Endothelial cell of umbilical vein (primary cell): ENCODE measurements around the gene CTDSPL. TPM values are rescaled to one million over a fixed set of nuclear protein-coding genes. Genes with fewer than 3 reads are reported as not detected.

Experiments
- BruUV-seq: library from RNA; stranded (reverse); fragments of 400-500 nt; replicated peaks from 2 replicates; lab custom pipeline; 2021; lab: Mats Ljungman, UMichigan
- CTCF ChIA-PET: fragments of 300-600, 350-600 bp; sonication (Branson Sonifier 250); formaldehyde crosslinking; loops from one replicate; lab custom pipeline; 2021; ENCODE audit warnings: antibody characterized with exemption, inconsistent platforms; lab: Charles Lee
- POLR2A ChIA-PET: fragments of 300-600, 350-600 bp; sonication (Branson Sonifier 250); formaldehyde crosslinking; loops from one replicate; lab custom pipeline; 2021; ENCODE audit warnings: antibody characterized with exemption, inconsistent platforms; lab: Charles Lee
- DNase-seq: peaks from one replicate; pipeline ENCODE4 v3.0.0-alpha.2; 2011; ENCODE audit warnings: low read depth, low spot score
- FAIRE-seq: peaks from 2 replicates; lab custom pipeline; 2011; peaks lifted over from hg19 to GRCh38; lab: Jason Lieb, UNC
- H2AFZ ChIP-seq: 2 replicates; pipeline ENCODE4 v1.6.0; 2012; ENCODE audit warnings: low read depth, low read length, control low read depth, inconsistent platforms
- H3K27ac ChIP-seq: 2 replicates; pipeline ENCODE4 v1.5.1; 2011; ENCODE audit warnings: low read depth, mild to moderate bottlenecking, control low read depth, low read length, moderate library complexity; ENCODE audit not compliant: insufficient read depth
- H3K27me3 ChIP-seq, 2 experiments: 2 replicates each; pipeline versions ENCODE4 v1.6.0 to v1.6.1; 2011; ENCODE audit warnings: low read length in 2 of 2, mixed read lengths in 1 of 2; ENCODE audit not compliant: control insufficient read depth in 2 of 2, insufficient read depth in 2 of 2
- H3K36me3 ChIP-seq, 2 experiments: 2 replicates in 1 of 2; 3 replicates in 1 of 2; pipeline ENCODE4 v1.5.1; 2011; ENCODE audit warnings: low read length in 2 of 2, mild to moderate bottlenecking in 1 of 2, moderate library complexity in 1 of 2; ENCODE audit not compliant: control insufficient read depth in 2 of 2, insufficient read depth in 2 of 2; ENCODE audit errors: extremely low read depth in 1 of 2
- H3K4me1 ChIP-seq: 3 replicates; pipeline ENCODE4 v1.5.1; 2011; ENCODE audit warnings: mild to moderate bottlenecking, low read length; ENCODE audit not compliant: control insufficient read depth, insufficient read depth; ENCODE audit errors: extremely low read depth
- H3K4me2 ChIP-seq: 2 replicates; pipeline ENCODE4 v1.6.1; 2011; ENCODE audit warnings: low read length, control low read depth, mixed read lengths; ENCODE audit not compliant: insufficient read depth
- H3K4me3 ChIP-seq, 3 experiments: fragments of 200-600 bp in 1 of 3; sonication (generic), shearing (Covaris generic) in 1 of 3; replicated peaks in 1 of 3; 2 replicates each; pipeline ENCODE4 v1.5.1; 2011 to 2016; ENCODE audit warnings: control low read depth in 3 of 3, low read length in 3 of 3, mild to moderate bottlenecking in 2 of 3, inconsistent platforms in 1 of 3, low read depth in 1 of 3, moderate library complexity in 1 of 3; ENCODE audit not compliant: insufficient read depth in 1 of 3
- H3K79me2 ChIP-seq: 2 replicates; pipeline ENCODE4 v1.6.0; 2012; ENCODE audit warnings: low read length, inconsistent platforms; ENCODE audit not compliant: control insufficient read depth, insufficient read depth
- H3K9ac ChIP-seq: replicated peaks from 2 replicates; pipeline ENCODE3; 2011; ENCODE audit warnings: low read length, control low read depth; ENCODE audit not compliant: insufficient read depth; ENCODE audit errors: extremely low read depth
- H3K9me1 ChIP-seq: replicated peaks from 3 replicates; pipeline ENCODE4 v1.6.0; 2011; ENCODE audit warnings: mild to moderate bottlenecking, low read length; ENCODE audit not compliant: control insufficient read depth, insufficient read depth; ENCODE audit errors: extremely low read depth
- H3K9me3 ChIP-seq: replicated peaks from 2 replicates; pipeline ENCODE4 v1.5.1; 2012; ENCODE audit warnings: low read length, inconsistent platforms; ENCODE audit not compliant: control insufficient read depth, insufficient read depth
- H4K20me1 ChIP-seq: replicated peaks from 2 replicates; pipeline ENCODE3; 2011; ENCODE audit warnings: mild to moderate bottlenecking, low read length; ENCODE audit not compliant: control insufficient read depth, insufficient read depth; ENCODE audit errors: extremely low read depth
- EZH2 ChIP-seq: IDR thresholded peaks from 2 replicates; pipeline ENCODE4 v1.6.1; 2012; ENCODE audit warnings: borderline replicate concordance, low read depth, mild to moderate bottlenecking, moderate library complexity, low read length, inconsistent platforms; ENCODE audit not compliant: severe bottlenecking
- FOS ChIP-seq: IDR thresholded peaks from 2 replicates; pipeline ENCODE4 v1.6.1; 2011; ENCODE audit warnings: mild to moderate bottlenecking, low read length, moderate library complexity, borderline replicate concordance; ENCODE audit not compliant: insufficient read depth
- GATA2 ChIP-seq: IDR thresholded peaks from 2 replicates; pipeline ENCODE4 v1.7.0; 2011; ENCODE audit warnings: low read depth, mild to moderate bottlenecking, moderate library complexity, mixed read lengths, low read length; ENCODE audit not compliant: insufficient read length, insufficient read depth
- MYC ChIP-seq: IDR thresholded peaks from one replicate; pipeline ENCODE4 v1.6.1; 2011; ENCODE audit warnings: mild to moderate bottlenecking, low read depth, low read length
- POLR2A ChIP-seq: IDR thresholded peaks from 2 replicates; pipeline ENCODE4 v1.6.1; 2012; ENCODE audit warnings: low read depth, mild to moderate bottlenecking, control low read depth, low read length
- POLR2AphosphoS5 ChIP-seq: IDR thresholded peaks from 2 replicates; pipeline ENCODE4 v1.6.1; 2012; ENCODE audit warnings: low read depth, mild to moderate bottlenecking, control low read depth, low read length, moderate library complexity; ENCODE audit not compliant: insufficient read depth
- dilution Hi-C: fragments of 300-500 bp; cut with MboI; formaldehyde crosslinking; loops from one replicate; pipeline ENCODE4 v1.15.0; 2019; ENCODE audit warnings: low sequenced_read_pairs; ENCODE audit not compliant: extremely low pct_ligation_motif_present
- intact Hi-C: fragments of 100-400 bp; cut with micrococcal nuclease; formaldehyde crosslinking; loops from one replicate; pipeline ENCODE4 v1.10.0; 2022
- polyA plus RNA-seq, 4 experiments: library from polyadenylated mRNA; depleted of rRNA in 3 of 4; stranded (reverse) in 3 of 4; unstranded in 1 of 4; fragments of >200 nt; gene quantifications; 2 replicates each; pipeline versions ENCODE4 v1.2.1 to v1.2.3, GENCODE V29; 2011 to 2012; ENCODE audit warnings: missing spikeins in 1 of 4
- total RNA-seq: library from RNA; stranded (reverse); gene quantifications from 2 replicates; pipeline ENCODE4 v1.2.3, GENCODE V29; 2021
- TF ChIP-seq, protein P1 (sequence below), 2 donors: IDR thresholded peaks; 1 replicate in 1 of 2; 2 replicates in 1 of 2; pipeline ENCODE4 v1.5.1; 2011; ENCODE audit warnings: low read length in 2 of 2, mild to moderate bottlenecking in 2 of 2, moderate library complexity in 2 of 2, control low read depth in 1 of 2, inconsistent platforms in 1 of 2, low read depth in 1 of 2; ENCODE audit not compliant: insufficient read depth in 1 of 2; ENCODE audit errors: extremely low read depth in 1 of 2

Gene CTDSPL
- total and polyA plus RNA-seq, 2 donors (not counting 3 experiments of a cell fraction or from before 2014, with no cell fraction given) = 30.1 to 43.2 TPM

DNA sequence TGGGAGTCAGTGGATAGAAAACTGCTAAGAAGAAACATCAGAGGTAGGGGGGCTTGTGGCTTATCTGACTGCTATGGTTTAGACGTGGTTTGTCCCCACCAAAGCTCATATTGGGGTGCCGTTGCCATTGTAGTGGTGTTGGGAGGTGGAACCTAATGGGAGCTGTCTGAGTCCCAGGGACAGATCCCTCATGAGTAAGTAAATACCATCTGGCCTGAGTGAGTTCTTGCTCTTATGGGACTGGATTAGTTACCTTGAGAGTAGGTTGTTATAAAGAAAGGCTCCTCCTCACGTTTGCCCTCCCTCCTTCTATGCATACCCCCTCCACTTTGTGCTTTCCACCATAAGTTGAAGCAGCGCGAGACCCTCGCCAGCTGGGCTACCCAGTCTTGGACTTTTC, 75.5 kb downstream of the CTDSPL start:
- TF ChIP-seq POLR2A (no peak), FOS (no peak), MYC (no peak), EZH2 (no peak), POLR2AphosphoS5 (no peak), GATA2 (no peak)
- TF ChIP-seq, protein P1, sequence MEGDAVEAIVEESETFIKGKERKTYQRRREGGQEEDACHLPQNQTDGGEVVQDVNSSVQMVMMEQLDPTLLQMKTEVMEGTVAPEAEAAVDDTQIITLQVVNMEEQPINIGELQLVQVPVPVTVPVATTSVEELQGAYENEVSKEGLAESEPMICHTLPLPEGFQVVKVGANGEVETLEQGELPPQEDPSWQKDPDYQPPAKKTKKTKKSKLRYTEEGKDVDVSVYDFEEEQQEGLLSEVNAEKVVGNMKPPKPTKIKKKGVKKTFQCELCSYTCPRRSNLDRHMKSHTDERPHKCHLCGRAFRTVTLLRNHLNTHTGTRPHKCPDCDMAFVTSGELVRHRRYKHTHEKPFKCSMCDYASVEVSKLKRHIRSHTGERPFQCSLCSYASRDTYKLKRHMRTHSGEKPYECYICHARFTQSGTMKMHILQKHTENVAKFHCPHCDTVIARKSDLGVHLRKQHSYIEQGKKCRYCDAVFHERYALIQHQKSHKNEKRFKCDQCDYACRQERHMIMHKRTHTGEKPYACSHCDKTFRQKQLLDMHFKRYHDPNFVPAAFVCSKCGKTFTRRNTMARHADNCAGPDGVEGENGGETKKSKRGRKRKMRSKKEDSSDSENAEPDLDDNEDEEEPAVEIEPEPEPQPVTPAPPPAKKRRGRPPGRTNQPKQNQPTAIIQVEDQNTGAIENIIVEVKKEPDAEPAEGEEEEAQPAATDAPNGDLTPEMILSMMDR (IDR thresholded peaks at IDR 0.05; ENCODE audit: extremely low read depth in 1 of 2, insufficient read depth in 1 of 2, low read depth in 1 of 2, low read length in 2 of 2) = no peak
- no peak overlapping the region for H3K4me3 ChIP-seq
- H3K4me1 ChIP-seq = peaks cover 33% of the 10 kb centered on the region
- no peaks in the 10 kb centered on the region for H3K9me3 ChIP-seq
- FAIRE-seq (no peak), DNase-seq (no peak)
- no peaks in the 10 kb centered on the region for H3K9me1 ChIP-seq
- H3K36me3 ChIP-seq = no peaks in the 10 kb centered on the region
- H3K27ac ChIP-seq = peak overlapping the region; percentile 81
- H4K20me1 ChIP-seq = no peaks in the 10 kb centered on the region
- H3K9ac ChIP-seq = no peak overlapping the region
- no peak overlapping the region for H3K4me2 ChIP-seq
- H2AFZ ChIP-seq = no peak overlapping the region
- intact Hi-C loops (loop anchor here (2.0 to 5.0 kb wide), 2 partner anchors 20 to 45 kb away; no protein-coding TSS in a partner anchor), dilution Hi-C loops (no loop called here)
- POLR2A ChIA-PET = no interaction called here
- H3K79me2 ChIP-seq = no peaks in the 10 kb centered on the region
- BruUV-seq = no TSS peak
- CTCF ChIA-PET = interaction anchor here (1.0 to 5.7 kb wide), 2 partner anchors 12 to 30 kb away, joined by 3 to 38 read pairs; no protein-coding TSS in a partner anchor
- H3K27me3 ChIP-seq = no peaks in the 10 kb centered on the region
